Suppressor macrophage treated with lipopolysaccharide for 4 hours (primary cell): Measurements from ENCODE around the gene ARHGEF7.
"Not testable (repeated sequence)": the region's sequence is repeated elsewhere in the genome, so short reads cannot be mapped to it uniquely, and the experiment has no call there.

Source experiments
- DNase-seq: peaks from one replicate; pipeline ENCODE4 v3.0.0-alpha.2; 2020

The ARHGEF7 gene, protein sequence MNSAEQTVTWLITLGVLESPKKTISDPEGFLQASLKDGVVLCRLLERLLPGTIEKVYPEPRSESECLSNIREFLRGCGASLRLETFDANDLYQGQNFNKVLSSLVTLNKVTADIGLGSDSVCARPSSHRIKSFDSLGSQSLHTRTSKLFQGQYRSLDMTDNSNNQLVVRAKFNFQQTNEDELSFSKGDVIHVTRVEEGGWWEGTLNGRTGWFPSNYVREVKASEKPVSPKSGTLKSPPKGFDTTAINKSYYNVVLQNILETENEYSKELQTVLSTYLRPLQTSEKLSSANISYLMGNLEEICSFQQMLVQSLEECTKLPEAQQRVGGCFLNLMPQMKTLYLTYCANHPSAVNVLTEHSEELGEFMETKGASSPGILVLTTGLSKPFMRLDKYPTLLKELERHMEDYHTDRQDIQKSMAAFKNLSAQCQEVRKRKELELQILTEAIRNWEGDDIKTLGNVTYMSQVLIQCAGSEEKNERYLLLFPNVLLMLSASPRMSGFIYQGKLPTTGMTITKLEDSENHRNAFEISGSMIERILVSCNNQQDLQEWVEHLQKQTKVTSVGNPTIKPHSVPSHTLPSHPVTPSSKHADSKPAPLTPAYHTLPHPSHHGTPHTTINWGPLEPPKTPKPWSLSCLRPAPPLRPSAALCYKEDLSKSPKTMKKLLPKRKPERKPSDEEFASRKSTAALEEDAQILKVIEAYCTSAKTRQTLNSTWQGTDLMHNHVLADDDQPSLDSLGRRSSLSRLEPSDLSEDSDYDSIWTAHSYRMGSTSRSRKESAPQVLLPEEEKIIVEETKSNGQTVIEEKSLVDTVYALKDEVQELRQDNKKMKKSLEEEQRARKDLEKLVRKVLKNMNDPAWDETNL

DNA sequence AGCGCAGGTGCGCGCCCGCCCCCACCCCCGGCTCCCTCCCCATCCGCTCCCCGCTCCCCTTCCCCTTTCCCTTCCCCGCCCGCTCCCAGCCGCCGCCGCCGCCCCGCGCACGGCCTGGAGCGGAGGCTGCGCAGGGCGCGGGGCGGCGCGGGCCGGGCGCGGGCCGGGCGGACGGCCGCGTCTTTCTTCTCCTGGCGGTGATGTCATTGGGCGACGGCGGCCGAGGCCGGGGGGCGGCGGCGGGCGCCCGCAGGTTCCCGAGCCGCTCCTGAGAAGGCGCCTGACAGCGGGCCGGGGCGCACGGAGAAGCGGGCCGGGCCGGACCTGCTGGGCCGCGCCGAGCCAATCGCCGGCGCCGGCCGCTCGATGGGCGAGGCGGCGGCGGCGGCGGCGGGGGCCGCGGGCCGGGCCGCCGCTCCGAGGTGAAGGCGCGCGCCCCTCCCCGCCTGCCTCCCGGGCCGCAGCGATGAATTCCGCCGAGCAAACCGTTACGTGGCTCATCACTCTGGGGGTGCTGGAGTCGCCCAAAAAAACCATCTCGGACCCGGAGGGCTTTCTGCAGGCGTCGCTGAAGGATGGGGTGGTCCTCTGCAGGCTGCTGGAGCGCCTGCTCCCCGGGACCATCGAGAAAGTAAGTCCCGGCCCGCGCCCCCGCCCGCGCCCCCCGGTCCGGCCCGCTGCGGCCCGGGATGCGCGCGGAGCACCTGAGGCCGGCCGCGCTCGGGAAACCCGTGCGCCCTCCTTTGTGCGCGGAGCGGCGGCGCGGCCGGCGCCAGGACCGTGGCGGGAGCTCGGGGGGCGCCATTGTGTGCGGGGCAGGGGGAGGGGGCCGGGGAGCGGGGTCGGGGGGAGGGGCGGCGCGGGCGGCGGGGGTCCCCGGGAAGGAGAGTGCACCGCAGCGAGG lies at the start of gene ARHGEF7:
TSS of gene ARHGEF7 (plus strand) at position 250 of the 904 bp plus-strand sequence. CDS start at position 467, 217 bp downstream.
- DNase-seq, result no peak

DNA sequence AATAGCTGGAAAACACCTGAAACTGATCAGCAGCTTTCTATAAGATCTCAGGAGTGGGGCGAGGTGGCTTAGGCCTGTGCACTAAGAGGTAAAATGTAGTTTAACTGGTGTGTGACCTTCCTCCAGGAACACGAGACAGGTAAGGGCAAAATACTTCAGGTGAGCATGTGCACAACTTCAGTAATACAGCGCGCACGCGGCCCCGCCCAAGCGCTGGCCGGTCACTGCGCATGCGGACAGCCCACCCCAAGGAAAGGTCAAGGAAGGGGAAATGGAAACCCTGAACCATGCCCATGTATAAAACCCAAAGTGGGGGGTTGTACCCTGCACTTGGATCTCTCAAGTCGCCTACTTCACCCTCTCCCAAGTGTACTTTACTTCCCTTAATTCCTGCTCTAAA lies 49.4 kb upstream of the ARHGEF7 start:
- no peak for DNase-seq

DNA sequence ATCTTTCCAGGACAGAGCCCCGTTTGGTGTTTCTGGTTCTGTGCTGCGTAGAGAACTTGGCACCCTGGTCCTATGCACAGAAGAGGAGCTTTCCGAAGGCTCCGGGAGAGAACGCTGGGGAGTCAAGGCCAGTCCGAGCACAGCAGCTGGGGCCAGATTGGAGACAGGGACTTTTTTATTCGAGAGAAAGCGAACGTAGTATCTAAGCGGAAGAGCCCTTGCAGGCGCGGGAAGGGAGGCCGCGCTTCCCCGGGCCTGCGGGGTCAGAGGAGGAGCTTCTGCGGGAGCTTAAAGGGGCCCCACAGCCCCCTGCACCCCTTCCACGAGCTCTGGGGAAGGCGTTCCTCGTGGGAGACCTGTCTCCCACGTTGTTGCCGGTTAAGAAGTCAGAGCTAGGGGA lies 48.6 kb upstream of the ARHGEF7 start:
- DNase-seq, result no peak

DNA sequence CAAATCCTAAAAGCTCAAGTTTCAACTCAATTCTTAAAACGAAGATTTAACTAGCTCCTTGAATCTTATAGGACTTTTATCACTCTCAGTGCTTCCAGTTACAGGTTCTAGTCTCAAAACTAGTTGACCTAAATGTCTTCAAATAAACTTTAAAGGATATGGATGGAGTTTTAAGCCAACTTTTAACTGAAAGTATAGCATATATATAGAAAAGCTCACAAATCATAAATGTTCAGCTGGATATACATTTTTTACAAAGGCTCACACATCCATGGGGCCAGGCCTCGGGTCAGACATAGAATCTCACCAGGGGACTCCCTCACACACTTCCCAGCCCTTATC lies 47.1 kb upstream of the ARHGEF7 start:
- DNase-seq, result no peak

DNA sequence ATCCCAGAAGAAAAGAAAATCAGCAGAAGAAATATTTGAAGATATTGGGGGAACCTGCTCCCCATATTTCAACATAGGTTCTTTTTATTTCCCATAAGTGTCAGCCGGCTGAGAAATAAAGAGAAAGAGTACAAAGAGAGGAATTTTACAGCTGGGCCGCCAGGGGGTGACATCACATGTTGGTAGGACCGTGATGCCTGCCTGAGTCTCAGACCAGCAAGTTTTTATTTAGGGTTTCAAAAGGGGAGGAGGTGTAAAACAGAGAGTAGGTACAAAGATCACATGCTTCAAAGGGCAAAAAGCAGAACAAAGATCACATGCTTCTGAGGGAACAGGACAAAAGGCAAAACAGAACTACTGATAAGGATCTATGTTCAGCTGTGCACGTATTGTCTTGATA lies 44.0 kb upstream of the ARHGEF7 start:
- DNase-seq, result not testable (repeated sequence)

DNA sequence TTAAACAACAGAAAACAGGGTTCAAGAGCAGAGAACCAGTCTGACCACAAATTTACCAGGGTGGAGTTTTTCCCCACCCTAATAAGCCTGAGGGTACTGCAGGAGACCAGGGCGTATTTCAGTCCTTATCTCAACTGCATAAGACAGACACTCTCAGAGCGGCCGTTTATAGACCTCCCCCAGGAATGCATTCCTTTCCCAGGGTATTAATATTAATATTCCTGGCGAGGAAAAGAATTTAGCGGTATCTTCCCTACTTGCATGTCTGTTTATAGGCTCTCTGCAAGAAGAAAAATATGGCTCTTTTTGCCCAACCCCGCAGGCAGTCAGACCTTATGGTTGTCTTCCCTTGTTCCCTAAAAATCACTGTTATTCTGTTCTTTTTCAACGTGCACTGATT lies 43.6 kb upstream of the ARHGEF7 start:
- DNase-seq, result not testable (repeated sequence)

DNA sequence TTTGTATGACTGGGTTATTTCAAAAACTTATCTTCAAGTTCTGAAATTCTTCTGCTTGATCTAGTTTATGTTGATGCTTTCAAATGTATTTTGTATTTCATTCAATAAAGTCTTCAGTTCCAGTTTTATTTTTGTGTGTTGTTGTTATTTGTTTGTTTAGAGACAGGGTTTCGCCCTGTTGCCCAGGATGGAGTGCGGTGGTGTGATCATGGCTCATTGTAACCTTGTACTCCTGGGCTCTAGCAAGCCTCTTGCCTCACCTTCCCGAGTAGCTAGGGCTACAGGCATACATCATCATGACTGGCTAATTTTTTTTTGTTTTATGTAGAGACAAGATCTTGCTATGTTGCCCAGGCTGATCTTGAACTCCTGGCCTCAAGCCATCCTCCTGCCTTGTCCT lies 40.3 kb upstream of the ARHGEF7 start:
- no peak for DNase-seq

DNA sequence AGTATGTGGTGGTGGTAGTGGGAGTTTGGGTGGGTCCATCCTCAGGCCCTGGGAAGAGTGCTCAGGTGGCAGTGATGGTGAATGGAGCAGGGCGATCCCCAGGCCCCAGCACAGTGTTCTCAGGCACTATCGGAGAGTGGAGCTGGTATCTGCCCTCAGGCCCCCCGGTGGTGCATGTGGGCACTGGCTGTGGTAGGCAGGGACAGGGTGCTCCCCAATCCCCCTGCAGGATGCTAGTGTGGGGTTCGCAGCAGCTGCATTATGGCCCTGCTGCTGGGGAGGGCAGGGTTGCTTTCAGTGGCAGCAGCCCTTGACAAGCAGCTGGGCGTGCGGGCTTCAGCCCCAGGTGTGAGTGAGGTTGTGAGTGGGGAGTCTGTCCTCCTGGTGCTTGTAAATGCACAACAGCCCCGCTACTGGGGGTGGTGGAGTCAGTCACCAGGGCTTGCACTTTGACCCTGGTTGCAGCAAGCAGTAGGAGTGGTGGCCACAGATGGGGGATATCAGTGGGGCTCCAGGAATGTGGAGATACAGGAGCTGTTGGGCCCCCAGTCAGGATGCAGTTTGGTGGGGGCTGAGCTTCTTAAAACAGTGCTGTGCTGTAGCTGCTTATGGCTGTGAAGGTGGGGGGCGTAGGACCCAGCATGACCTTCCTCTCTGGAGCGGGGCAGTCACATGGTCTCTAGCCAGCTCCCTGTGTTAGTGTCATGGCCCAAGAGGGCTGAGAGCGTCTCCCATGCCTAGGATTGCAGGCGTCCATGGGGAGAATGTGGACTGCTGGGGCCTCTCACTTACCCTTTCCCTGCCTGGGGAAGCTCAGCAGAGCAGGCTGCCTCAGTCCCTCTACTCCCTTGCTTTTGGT lies 38.7 kb upstream of the ARHGEF7 start:
- DNase-seq, result no peak

DNA sequence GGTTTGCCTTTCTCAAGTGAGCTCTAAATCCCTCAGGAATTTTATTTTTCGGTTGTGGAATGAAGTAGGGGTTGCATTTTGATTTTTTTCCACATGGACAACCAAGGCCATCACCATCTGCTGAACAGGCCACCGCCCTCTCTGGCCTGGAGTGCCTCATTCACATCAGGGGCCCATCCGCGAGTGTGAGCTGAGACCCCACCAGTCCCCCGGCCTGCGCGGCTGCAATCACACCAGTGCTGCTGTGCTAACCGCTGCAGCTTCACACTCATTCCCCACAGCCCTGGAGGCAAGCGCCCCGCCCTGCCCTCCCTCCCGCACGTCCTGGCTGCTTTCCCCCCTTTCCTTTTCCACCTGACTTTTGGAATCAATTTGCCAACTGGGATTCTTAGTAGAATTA lies 35.7 kb upstream of the ARHGEF7 start:
- DNase-seq, result no peak

DNA sequence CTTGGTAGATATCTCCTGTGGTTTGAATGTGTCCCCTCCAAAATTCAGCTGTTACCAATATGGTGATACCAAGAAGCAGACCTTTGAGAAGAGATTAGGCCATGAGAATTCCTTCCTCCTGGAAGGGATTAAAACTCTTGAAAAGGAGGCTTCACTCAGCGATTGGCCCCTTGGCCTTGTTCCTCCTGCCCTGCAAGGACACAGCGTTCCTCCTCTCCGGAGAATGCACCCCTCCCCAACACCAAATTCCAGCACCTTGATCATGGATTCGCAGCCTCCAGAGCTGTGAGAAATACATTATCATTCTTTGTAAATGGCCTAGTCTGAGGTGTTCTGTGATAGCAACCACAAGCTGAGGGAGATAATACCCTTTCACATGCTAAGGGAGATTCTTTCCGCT lies 34.5 kb upstream of the ARHGEF7 start:
- no peak for DNase-seq

DNA sequence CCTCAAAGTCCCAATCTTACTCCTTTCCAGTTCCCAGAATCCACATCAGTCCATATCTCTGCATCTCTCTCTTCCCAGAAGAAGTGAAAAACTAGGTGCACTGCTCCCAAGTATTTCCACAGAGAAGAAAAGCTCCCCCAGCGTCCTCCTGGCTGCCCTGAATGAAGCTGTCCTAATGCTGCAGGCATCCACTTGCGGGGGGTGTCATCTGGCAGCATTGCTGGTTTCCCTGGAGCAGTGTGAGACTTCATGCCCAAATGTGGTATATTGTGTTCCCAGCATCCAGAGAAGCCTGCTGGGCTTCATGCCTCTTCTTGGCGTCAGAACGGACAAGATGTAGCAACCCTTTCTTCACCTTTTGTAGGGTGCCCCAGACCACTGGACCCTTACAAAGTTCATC lies 32.9 kb upstream of the ARHGEF7 start:
- DNase-seq, result no peak

DNA sequence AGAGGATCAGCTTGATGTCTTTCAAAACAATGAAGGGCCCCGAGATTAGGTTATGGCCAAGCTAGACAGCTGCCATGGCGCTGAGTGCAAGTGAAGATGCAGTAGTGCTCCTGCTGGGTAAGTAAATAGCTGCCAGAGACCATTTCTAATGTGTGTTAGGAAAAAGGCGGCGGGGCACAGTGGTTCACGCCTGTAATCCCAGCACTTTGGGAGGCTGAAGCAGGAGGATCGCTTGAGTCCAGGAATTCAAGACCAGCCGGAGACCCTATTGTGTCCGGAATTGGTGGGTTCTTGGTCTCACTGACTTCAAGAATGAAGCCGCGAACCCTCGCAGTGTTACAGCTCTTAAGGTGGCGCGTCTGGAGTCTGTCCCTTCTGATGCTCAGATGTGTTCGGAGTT lies 32.3 kb upstream of the ARHGEF7 start:
- not testable (repeated sequence) for DNase-seq

DNA sequence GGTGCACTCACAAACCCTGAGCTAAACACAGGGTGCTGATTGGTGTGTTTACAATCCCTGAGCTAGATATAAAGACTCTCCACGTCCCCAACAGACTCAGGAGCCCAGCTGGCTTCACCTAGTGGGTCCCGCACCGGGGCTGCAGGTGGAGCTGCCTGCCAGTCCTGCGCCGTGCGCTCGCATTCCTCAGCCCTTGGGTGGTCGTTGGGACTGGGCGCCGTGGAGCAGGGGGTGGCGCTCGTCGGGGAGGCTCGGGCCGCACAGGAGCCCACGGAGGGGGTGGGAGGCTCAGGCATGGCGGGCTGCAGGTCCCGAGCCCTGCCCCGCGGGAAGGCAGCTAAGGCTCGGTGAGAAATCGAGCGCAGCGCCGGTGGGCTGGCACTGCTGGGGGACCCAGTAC lies 31.4 kb upstream of the ARHGEF7 start:
- not testable (repeated sequence) for DNase-seq

DNA sequence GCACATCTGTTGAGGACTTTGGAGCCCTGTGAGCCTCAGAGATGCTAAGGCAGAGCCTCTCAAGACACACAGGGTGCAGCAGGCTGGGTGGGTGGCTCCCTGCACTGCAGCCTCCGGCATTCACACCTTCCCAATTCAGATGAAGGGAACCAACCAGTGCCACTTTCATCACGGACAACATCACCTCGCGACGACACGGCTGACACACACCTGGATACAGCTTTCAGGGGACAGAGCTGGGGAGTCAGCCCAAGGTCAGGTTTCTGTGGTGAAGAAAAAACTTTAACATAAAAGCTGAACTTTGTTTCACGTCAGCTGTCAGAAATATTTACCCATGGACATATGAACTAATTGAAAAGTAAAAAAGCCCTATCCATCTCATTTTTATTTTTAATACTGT lies 24.9 kb upstream of the ARHGEF7 start:
- DNase-seq, result no peak

DNA sequence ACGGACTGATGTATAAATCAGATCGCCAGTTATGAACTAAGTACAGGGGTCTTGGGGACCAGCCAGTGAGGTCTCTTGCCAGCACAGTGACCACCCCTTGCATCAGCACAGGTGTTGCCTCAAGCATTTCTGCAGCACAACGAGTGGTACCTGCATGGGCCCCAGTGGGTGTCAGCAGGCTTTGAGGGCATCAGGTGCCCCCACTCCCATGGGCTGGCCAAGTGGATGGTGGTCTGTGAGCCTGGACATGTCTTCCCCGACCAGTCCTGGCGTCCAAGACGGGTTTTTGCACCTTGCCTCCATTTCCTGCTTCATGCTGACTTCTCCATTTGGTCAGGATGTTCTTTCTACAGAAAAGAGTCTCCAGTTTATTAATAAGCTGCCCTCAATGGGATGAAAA lies 22.4 kb upstream of the ARHGEF7 start:
- no peak for DNase-seq

DNA sequence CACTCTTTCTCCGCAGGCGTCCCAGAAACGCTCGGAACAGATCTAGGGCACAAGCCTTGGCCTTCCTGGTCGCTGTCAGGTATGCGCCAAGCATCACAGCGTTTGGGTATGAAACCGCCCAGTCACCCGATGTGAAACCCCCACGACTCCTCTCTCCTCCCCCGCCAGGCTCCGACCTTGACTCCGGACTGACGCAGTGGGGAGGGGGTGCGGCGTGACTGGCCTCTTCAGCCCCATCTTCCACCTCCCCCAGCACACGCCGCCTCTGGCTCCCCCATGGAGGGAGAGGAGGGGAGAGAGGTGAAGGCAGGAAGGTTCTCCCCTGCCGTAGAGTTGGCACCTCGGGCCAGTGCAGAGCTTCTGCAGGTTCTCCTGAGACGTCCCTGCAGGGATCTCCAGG lies 22.0 kb upstream of the ARHGEF7 start:
- no peak for DNase-seq

DNA sequence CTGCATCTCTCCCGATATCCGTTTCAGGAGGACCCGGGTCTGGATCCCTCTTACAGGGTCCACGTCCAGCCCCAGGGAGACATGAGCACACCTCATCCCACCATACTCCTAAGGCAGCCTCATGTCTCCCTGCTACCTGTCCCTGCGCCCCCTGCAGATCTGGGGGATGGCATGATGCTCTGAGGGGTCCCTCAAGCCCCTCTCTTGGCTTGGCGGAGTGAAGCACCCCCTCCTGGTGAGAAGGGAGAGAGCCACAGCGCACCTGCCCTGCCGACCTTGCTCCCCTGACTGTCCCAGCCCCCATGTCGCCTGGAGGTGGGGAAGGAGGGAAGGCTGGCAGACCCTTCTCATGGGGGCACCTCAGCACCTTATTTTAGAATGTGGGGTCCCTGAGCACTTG lies 21.5 kb upstream of the ARHGEF7 start:
- DNase-seq, result no peak

DNA sequence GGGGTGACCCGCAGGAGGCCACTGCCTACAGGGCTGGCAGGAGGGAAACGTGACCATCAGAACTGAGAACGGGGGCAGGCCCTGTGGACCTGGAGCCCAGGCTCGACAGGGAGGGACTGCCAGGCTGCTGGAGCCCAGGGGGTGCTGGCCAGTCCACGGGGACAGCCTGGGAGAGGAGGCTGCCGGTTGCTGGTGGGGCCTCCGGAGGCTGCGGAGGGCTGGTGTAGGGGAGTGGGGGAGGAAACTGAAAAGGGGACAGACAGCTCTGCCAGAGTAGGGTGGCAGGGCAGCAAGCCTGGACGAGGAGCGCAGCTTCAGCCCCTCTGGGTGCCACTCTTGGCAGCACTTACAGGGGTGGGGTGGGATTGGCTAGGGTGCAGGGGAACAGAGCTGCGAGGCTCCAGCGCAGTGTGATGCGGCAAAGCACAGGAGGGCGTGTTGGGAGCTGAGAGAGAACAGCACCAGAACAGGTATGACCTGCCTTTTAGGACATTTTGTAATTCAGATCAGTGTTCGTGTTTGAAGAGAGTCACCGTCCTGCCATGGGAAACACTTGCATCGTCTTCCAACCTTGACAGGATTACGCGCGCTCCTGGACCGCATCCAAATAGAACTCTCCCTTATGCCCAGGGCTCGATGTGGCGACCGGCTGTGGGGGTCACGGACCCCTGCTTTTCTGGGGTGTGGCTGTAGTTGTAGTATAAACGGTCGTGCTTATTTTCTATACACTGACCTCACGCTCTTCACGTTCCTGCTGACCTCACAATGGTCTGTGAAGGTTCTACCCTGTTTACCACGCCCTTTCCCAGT lies 19.9 kb upstream of the ARHGEF7 start:
- DNase-seq, result no peak

DNA sequence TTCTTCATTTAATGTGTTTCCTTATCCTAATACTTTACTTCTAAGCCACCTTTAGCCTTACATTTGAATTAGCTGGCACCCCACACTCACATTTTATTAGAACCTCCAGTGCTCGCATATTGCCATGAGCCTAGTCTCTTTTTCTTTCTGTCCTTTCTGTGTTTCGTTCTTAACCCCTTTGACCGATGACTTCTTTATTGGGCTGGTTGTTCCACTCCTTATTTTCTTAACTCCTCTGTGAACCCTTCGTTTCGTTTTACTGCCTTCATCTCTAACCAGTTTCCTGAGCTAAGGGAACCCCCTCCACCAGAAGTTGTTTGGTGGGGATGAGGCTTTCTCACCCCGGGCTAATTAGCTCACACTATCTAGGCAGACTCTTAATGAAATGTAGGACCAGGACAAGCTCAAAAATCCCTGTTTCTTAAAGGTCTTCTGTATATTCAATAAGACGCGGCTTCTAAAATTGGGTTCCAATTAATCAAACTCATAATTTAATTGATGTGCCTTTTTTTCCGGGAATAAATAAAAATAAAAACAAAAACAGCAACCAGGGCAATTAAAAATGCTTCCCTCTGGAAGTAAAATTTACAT lies 19.1 kb upstream of the ARHGEF7 start:
- DNase-seq, result no peak

DNA sequence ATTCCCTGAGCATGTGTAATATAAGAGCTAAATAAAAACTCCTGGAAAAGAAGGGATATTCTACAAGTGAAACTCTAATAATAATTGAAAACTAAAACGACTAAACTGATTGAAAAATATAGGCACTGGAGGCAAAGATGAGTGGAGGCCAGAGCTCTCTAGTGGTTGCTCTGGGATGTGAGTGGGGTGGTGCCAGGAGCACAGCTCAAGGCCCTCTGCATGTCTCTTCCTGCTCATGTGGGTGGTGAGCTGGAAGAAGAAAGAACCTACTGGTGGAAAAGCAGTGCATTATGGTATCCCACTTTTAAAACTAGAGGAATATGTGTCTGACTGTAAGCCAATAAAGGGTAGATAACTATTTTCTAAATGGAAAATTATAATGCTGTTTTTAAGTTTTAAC lies 15.8 kb upstream of the ARHGEF7 start:
- DNase-seq, result no peak

DNA sequence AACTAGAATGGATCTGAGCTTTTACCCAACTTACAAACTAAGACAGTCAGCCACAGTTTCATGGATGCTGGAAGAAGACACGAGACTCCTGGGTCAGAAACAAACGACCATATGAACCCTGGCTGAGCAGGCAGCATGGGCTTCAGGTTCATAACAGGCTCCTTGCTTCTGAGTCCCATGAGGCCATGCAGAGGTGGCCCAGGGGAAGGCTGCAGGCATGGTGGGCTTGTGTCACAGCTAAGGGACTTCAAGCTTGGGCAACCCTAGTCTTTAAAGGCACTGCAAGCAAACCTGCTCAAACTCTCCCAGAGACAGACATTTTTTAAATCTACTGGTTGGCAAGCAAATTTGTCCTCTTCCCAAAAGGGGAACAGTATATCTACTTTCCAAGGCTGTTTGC lies 5.1 kb upstream of the ARHGEF7 start:
- no peak for DNase-seq
